C4-2B (cell line): ENCODE results near the gene ADCY2.

Experiments used
- CTCF ChIP-seq: fragments of 450-650 bp; conservative IDR thresholded peaks from 2 replicates; pipeline ENCODE4 v1.5.1; 2017; ENCODE audit warnings: mild to moderate bottlenecking
- ZFX ChIP-seq: fragments of 450-650 bp; IDR thresholded peaks from 2 replicates; pipeline ENCODE4 v1.6.1; 2017

- TF ChIP-seq CTCF, result no peak
- no peak for TF ChIP-seq ZFX
These were observed 219.7 kb downstream of the ADCY2 start for GRCh38 chr5:7615566-7616061.
